Lung (tissue), 16 donors: Measurements from ENCODE around the gene ACTL10. TPM values are rescaled to one million over a fixed set of nuclear protein-coding genes. Genes with fewer than 3 reads are reported as not detected.

Source experiments
- ATAC-seq: fragments of 200-7000 bp; cut with Tn5 transposase; one replicate; pipeline ENCODE4 v1.9.1; 2020; ENCODE audit warnings: moderate number of reproducible peaks; ENCODE audit not compliant: insufficient read depth, low FRiP score
- DNase-seq, 3 donors: peaks; one replicate each; pipeline ENCODE4 v3.0.0-alpha.2; 2013 to 2017
- H3K27ac ChIP-seq, 2 donors: one replicate each; pipeline ENCODE4 v1.5.1; 2013; ENCODE audit warnings: mild to moderate bottlenecking in 2 of 2, moderate library complexity in 2 of 2, control low read depth in 1 of 2, inconsistent platforms in 1 of 2, low read depth in 1 of 2, low read length in 1 of 2
- H3K27me3 ChIP-seq, 3 donors: one replicate each; pipeline ENCODE4 v1.5.1; 2013; ENCODE audit warnings: low read length in 2 of 3; ENCODE audit not compliant: control insufficient read depth in 3 of 3, insufficient read depth in 3 of 3
- H3K36me3 ChIP-seq, 4 donors: one replicate each; pipeline ENCODE4 v1.5.1; 2013; ENCODE audit warnings: low read length in 4 of 4, mild to moderate bottlenecking in 1 of 4, moderate library complexity in 1 of 4; ENCODE audit not compliant: control insufficient read depth in 4 of 4, insufficient read depth in 4 of 4
- H3K4me1 ChIP-seq, 5 donors: one replicate each; pipeline ENCODE4 v1.5.1; 2013; ENCODE audit warnings: low read length in 5 of 5, mild to moderate bottlenecking in 2 of 5, moderate library complexity in 1 of 5; ENCODE audit not compliant: control insufficient read depth in 5 of 5, insufficient read depth in 5 of 5
- H3K4me3 ChIP-seq: one replicate; pipeline ENCODE4 v1.5.1; 2013; ENCODE audit warnings: mild to moderate bottlenecking, control low read depth, moderate library complexity
- H3K9ac ChIP-seq, 2 donors: one replicate each; pipeline ENCODE4 v1.5.1; 2013; ENCODE audit warnings: low read length in 2 of 2, control low read depth in 1 of 2; ENCODE audit not compliant: insufficient read depth in 1 of 2
- H3K9me3 ChIP-seq, 4 donors: one replicate each; pipeline ENCODE4 v1.5.1; 2013; ENCODE audit warnings: low read length in 3 of 4, mild to moderate bottlenecking in 1 of 4, moderate library complexity in 1 of 4; ENCODE audit not compliant: control insufficient read depth in 4 of 4, insufficient read depth in 3 of 4
- CTCF ChIP-seq: IDR thresholded peaks from 2 replicates; pipeline ENCODE4 v1.5.1; 2012; ENCODE audit warnings: mild to moderate bottlenecking; ENCODE audit errors: control extremely low read depth, extremely low read depth
- WGBS, 2 donors: extraction: QIAGEN DNeasy Blood & Tissue Kit; methylation state at CpG; one replicate each; pipeline ENCODE4 v1.1.7; 2013; 5-methylcytosine and 5-hydroxymethylcytosine counted together
- long read RNA-seq, 5 donors: transcript quantifications; one replicate each; lab custom pipeline, GENCODE V29; 2026
- polyA plus RNA-seq, 2 donors: library from polyadenylated mRNA; stranded (reverse); fragments of 200-250 nt; gene quantifications; one replicate each; pipeline ENCODE4 v1.2.1, GENCODE V29; 2013
- total RNA-seq, 2 donors: library from RNA; depleted of rRNA in 1 of 2; stranded (reverse); fragments of >200 nt in 1 of 2; gene quantifications; one replicate each; pipeline ENCODE4 v1.2.1, GENCODE V29; 2014 to 2021
- donor health status: control.
- donor health status: control.
- donor health status: Bipolar disorder and iron deficiency.
- donor health status: healthy.
- donor health status: DM: yes; HTN: yes; CAD: no.

The ACTL10 gene
- total RNA-seq = 1 to 10 TPM in 1 of 2 donors, under 1 TPM in 1; 0.26 to 3.4 TPM
- 1 to 10 TPM; 1.3 to 3.1 TPM for polyA plus RNA-seq
- long read RNA-seq, donor 1, partial matches to known transcripts = 0 of 1 reads
- long read RNA-seq, donor 1, other reads (novel, unspliced or antisense) = 0 of 1 reads
- long read RNA-seq, donor 2 = 0 reads
- long read RNA-seq, donor 3 = 0 reads
- long read RNA-seq, donor 4 = 0 reads
- long read RNA-seq, donor 5, partial matches to known transcripts = 0 of 2 reads
- long read RNA-seq, donor 5, other reads (novel, unspliced or antisense) = 0 of 2 reads

GRCh38 chr20:33666293-33667244 lies at the start of gene ACTL10:
ACTL10 (plus strand) TSS chr20:33666943; CDS start chr20:33667498, 555 bp downstream.
- H3K36me3 ChIP-seq = peaks cover 0 to 6% (median 3%) of the 10 kb centered on the region in 4 donors
- H3K27ac ChIP-seq = peak within 1 kb of the TSS; percentile 80 to 86
- H3K4me3 ChIP-seq = peak within 1 kb of the TSS; percentile 30
- no peaks in the 10 kb centered on the region for H3K9me3 ChIP-seq
- no peak within 1 kb of the TSS for H3K9ac ChIP-seq
- TF ChIP-seq CTCF = no peak
- ATAC-seq (peak; percentile 78), DNase-seq (peak; percentile 98)
- WGBS, 2 donors = 2 to 7% methylated on average over 40 to 50 of the region's 50 CpGs
- H3K4me1 ChIP-seq = peaks cover 0 to 37% (median 4%) of the 10 kb centered on the region in 5 donors
- no peaks in the 10 kb centered on the region for H3K27me3 ChIP-seq

- Histone ChIP-seq H3K27ac (no peak overlapping the region), H3K9ac (no peak overlapping the region), H3K27me3 (no peaks in the 10 kb centered on the region), H3K36me3 (peaks cover 11 to 47% (median 24%) of the 10 kb centered on the region in 4 donors), H3K4me1 (no peaks in the 10 kb centered on the region), H3K9me3 (no peaks in the 10 kb centered on the region), H3K4me3 (no peak overlapping the region)
- whole genome bisulfite sequencing, 2 donors = 95% methylated on average over 4 of the region's 4 CpGs
- DNase-seq (no peak), ATAC-seq (no peak)
- TF ChIP-seq CTCF = no peak
Observed at GRCh38 chr20:33621717-33622400, 44.9 kb upstream of the ACTL10 start.

- DNase-seq (no peak), ATAC-seq (no peak)
- 93 to 97% methylated on average over 10 of the region's 10 CpGs for WGBS, 2 donors
- Histone ChIP-seq H3K4me3 (no peak overlapping the region), H3K27ac (no peak overlapping the region), H3K27me3 (no peaks in the 10 kb centered on the region), H3K36me3 (peaks cover 11 to 46% (median 26%) of the 10 kb centered on the region in 4 donors), H3K4me1 (no peaks in the 10 kb centered on the region), H3K9me3 (no peaks in the 10 kb centered on the region), H3K9ac (no peak overlapping the region)
- no peak for TF ChIP-seq CTCF
Observed at GRCh38 chr20:33622705-33623365, 43.9 kb upstream of the ACTL10 start.
